SK-N-SH treated with all-trans-retinoic acid at 6 μM for 48 hours (cell line): ENCODE data around the gene TSR1.

ENCODE experiments used
- ARNTL ChIP-seq: fragments of 450-650 bp; formaldehyde crosslinking; IDR thresholded peaks from 2 replicates; pipeline ENCODE4 v1.5.0; 2020; ENCODE audit warnings: low read depth, mild to moderate bottlenecking, moderate library complexity, borderline replicate concordance
- CSDC2 ChIP-seq: fragments of 250-450 bp; sonication (Bioruptor Pico); IDR thresholded peaks from 2 replicates; pipeline ENCODE4 v1.5.0; 2020; ENCODE audit warnings: mild to moderate bottlenecking, moderate library complexity
- ESRRG ChIP-seq: fragments of 250-450 bp; sonication (Bioruptor Pico); IDR thresholded peaks from 2 replicates; pipeline ENCODE4 v1.6.1; 2021; ENCODE audit warnings: mild to moderate bottlenecking
- ISL1 ChIP-seq: fragments of 250-450 bp; sonication (Bioruptor Pico); IDR thresholded peaks from 2 replicates; pipeline ENCODE4 v2.1.2; 2022; ENCODE audit warnings: mild to moderate bottlenecking, moderate library complexity
- RARB ChIP-seq: fragments of 250-450 bp; sonication (Bioruptor Pico); IDR thresholded peaks from 2 replicates; pipeline ENCODE4 v1.8.0; 2021; ENCODE audit warnings: mild to moderate bottlenecking, moderate library complexity
- SNAI2 ChIP-seq: fragments of 250-450 bp; sonication (Bioruptor Pico); IDR thresholded peaks from 2 replicates; pipeline ENCODE4 v1.5.0; 2020; ENCODE audit warnings: mild to moderate bottlenecking, moderate library complexity
- TOX ChIP-seq: fragments of 250-450 bp; sonication (Bioruptor Pico); IDR thresholded peaks from 2 replicates; pipeline ENCODE4 v1.8.0; 2021; ENCODE audit warnings: mild to moderate bottlenecking, moderate library complexity, borderline replicate concordance
- ZFP30 ChIP-seq: fragments of 450-650 bp; formaldehyde crosslinking; IDR thresholded peaks from 2 replicates; pipeline ENCODE4 v1.5.0; 2022; ENCODE audit warnings: mild to moderate bottlenecking, moderate library complexity
- ZNF565 ChIP-seq: fragments of 450-650 bp; formaldehyde crosslinking; conservative IDR thresholded peaks from 2 replicates; pipeline ENCODE4 v1.5.0; 2020; ENCODE audit warnings: low read depth, mild to moderate bottlenecking, moderate library complexity
- ZNF70 ChIP-seq: fragments of 450-650 bp; formaldehyde crosslinking; IDR thresholded peaks from 2 replicates; pipeline ENCODE4 v1.5.0; 2020; ENCODE audit warnings: mild to moderate bottlenecking, moderate library complexity
- TF ChIP-seq, protein P1 (sequence below): fragments of 250-450 bp; sonication (Bioruptor Pico); IDR thresholded peaks from 2 replicates; pipeline ENCODE4 v1.8.0; 2020; ENCODE audit warnings: mild to moderate bottlenecking, moderate library complexity, borderline replicate concordance
- TF ChIP-seq, protein P2 (sequence below): fragments of 250-450 bp; sonication (Bioruptor Pico); IDR thresholded peaks from 2 replicates; pipeline ENCODE4 v1.8.0; 2021; ENCODE audit warnings: low read depth, mild to moderate bottlenecking, moderate library complexity, borderline replicate concordance
- TF ChIP-seq, protein P3 (sequence below): fragments of 250-450 bp; sonication (Bioruptor Pico); IDR thresholded peaks from 2 replicates; pipeline ENCODE4 v1.5.1; 2021; ENCODE audit warnings: mild to moderate bottlenecking, moderate library complexity
- TF ChIP-seq, protein P4 (sequence below): fragments of 250-450 bp; sonication (Bioruptor Pico); IDR thresholded peaks from 2 replicates; pipeline ENCODE4 v1.5.1; 2020; ENCODE audit warnings: low read depth, mild to moderate bottlenecking, moderate library complexity

DNA sequence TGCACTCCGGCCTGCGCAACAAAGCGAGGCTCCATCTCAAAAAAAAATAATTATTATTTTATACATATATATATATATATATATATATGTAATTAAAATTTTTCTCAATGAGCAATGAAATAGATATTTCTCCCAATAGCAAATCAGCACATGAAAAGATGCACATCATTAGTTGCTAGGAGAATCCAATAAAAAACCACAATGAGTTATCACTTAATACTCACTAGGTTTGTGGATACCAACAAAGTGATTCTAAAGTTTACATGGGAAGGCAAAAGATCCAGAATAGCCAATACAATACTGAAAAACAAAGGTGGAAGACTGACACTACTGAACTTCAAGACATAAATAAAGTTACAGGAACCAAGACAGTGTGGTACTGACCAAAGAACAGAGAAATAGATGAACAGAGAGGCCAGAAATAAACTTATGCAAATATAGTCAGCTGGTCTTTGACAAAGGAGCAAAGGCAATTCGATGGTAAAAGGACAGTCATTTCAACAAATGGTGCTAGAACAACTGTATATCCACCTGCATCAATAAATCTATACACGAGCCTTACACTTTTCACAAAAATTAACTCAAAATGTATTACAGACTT lies 46.3 kb downstream of the TSR1 start:
- TF ChIP-seq, protein P1, sequence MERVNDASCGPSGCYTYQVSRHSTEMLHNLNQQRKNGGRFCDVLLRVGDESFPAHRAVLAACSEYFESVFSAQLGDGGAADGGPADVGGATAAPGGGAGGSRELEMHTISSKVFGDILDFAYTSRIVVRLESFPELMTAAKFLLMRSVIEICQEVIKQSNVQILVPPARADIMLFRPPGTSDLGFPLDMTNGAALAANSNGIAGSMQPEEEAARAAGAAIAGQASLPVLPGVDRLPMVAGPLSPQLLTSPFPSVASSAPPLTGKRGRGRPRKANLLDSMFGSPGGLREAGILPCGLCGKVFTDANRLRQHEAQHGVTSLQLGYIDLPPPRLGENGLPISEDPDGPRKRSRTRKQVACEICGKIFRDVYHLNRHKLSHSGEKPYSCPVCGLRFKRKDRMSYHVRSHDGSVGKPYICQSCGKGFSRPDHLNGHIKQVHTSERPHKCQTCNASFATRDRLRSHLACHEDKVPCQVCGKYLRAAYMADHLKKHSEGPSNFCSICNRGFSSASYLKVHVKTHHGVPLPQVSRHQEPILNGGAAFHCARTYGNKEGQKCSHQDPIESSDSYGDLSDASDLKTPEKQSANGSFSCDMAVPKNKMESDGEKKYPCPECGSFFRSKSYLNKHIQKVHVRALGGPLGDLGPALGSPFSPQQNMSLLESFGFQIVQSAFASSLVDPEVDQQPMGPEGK (CRISPR knock-in tag): no peak
- TF ChIP-seq, protein P2, sequence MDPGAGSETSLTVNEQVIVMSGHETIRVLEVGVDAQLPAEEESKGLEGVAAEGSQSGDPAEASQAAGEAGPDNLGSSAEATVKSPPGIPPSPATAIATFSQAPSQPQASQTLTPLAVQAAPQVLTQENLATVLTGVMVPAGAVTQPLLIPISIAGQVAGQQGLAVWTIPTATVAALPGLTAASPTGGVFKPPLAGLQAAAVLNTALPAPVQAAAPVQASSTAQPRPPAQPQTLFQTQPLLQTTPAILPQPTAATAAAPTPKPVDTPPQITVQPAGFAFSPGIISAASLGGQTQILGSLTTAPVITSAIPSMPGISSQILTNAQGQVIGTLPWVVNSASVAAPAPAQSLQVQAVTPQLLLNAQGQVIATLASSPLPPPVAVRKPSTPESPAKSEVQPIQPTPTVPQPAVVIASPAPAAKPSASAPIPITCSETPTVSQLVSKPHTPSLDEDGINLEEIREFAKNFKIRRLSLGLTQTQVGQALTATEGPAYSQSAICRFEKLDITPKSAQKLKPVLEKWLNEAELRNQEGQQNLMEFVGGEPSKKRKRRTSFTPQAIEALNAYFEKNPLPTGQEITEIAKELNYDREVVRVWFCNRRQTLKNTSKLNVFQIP (CRISPR knock-in tag): no peak
- TF ChIP-seq ZFP30 (no peak), ZNF565 (CRISPR knock-in tag) (no peak), ISL1 (CRISPR knock-in tag) (no peak), RARB (CRISPR knock-in tag) (no peak), CSDC2 (no peak), ESRRG (no peak), SNAI2 (CRISPR knock-in tag) (no peak), ZNF70 (CRISPR knock-in tag) (no peak), TOX (CRISPR knock-in tag) (no peak), ARNTL (CRISPR knock-in tag) (no peak)
- TF ChIP-seq, protein P3, sequence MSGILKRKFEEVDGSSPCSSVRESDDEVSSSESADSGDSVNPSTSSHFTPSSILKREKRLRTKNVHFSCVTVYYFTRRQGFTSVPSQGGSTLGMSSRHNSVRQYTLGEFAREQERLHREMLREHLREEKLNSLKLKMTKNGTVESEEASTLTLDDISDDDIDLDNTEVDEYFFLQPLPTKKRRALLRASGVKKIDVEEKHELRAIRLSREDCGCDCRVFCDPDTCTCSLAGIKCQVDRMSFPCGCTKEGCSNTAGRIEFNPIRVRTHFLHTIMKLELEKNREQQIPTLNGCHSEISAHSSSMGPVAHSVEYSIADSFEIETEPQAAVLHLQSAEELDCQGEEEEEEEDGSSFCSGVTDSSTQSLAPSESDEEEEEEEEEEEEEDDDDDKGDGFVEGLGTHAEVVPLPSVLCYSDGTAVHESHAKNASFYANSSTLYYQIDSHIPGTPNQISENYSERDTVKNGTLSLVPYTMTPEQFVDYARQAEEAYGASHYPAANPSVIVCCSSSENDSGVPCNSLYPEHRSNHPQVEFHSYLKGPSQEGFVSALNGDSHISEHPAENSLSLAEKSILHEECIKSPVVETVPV: no peak
- TF ChIP-seq, protein P4, sequence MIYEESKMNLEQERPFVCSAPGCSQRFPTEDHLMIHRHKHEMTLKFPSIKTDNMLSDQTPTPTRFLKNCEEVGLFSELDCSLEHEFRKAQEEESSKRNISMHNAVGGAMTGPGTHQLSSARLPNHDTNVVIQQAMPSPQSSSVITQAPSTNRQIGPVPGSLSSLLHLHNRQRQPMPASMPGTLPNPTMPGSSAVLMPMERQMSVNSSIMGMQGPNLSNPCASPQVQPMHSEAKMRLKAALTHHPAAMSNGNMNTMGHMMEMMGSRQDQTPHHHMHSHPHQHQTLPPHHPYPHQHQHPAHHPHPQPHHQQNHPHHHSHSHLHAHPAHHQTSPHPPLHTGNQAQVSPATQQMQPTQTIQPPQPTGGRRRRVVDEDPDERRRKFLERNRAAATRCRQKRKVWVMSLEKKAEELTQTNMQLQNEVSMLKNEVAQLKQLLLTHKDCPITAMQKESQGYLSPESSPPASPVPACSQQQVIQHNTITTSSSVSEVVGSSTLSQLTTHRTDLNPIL: no peak
